H1 (cell line): ENCODE results near the gene MRE11. TPM values are rescaled to one million over a fixed set of nuclear protein-coding genes. Genes with fewer than 3 reads are reported as not detected.

Experiments used
- EP300 ChIP-seq, 2 experiments: IDR thresholded peaks; 1 replicate in 1 of 2; 2 replicates in 1 of 2; pipeline ENCODE4 v1.6.1; 2011 to 2012; ENCODE audit warnings: low read depth in 2 of 2, low read length in 2 of 2, mild to moderate bottlenecking in 2 of 2, borderline replicate concordance in 1 of 2, inconsistent platforms in 1 of 2, moderate library complexity in 1 of 2
- HDAC2 ChIP-seq, 2 experiments: fragments of 300-600 bp in 1 of 2; sonication (generic) in 1 of 2; IDR thresholded peaks; 2 replicates each; pipeline ENCODE4 v1.6.1; 2011 to 2012; ENCODE audit warnings: low read depth in 2 of 2, low read length in 2 of 2, mild to moderate bottlenecking in 2 of 2, moderate library complexity in 2 of 2, borderline replicate concordance in 1 of 2, inconsistent platforms in 1 of 2
- MAFK ChIP-seq: IDR thresholded peaks from 2 replicates; pipeline ENCODE4 v1.6.1; 2012; ENCODE audit warnings: low read depth, mild to moderate bottlenecking, improper control_type of control experiment, low read length
- MAX ChIP-seq: IDR thresholded peaks from 2 replicates; pipeline ENCODE4 v1.6.1; 2012; ENCODE audit warnings: inconsistent platforms
- NRF1 ChIP-seq: IDR thresholded peaks from 2 replicates; pipeline ENCODE4 v1.6.1; 2011; ENCODE audit warnings: mild to moderate bottlenecking, low read depth, low read length, improper control_type of control experiment
- RAD21 ChIP-seq, 2 experiments: IDR thresholded peaks in 1 of 2; conservative IDR thresholded peaks in 1 of 2; 2 replicates each; pipeline ENCODE4 v1.6.1; 2011; ENCODE audit warnings: low read depth in 2 of 2, low read length in 2 of 2, improper control_type of control experiment in 1 of 2, inconsistent platforms in 1 of 2, mild to moderate bottlenecking in 1 of 2, moderate library complexity in 1 of 2
- RNF2 ChIP-seq: fragments of 200-900, 300-1000 bp; sonication (generic); IDR thresholded peaks from 2 replicates; pipeline ENCODE4 v1.7.1; 2016; ENCODE audit warnings: borderline replicate concordance, low read depth, mild to moderate bottlenecking, antibody characterized with exemption, low read length; ENCODE audit not compliant: poor library complexity, severe bottlenecking; ENCODE audit errors: missing control alignments
- SIN3A ChIP-seq, 2 experiments: IDR thresholded peaks in 1 of 2; conservative IDR thresholded peaks in 1 of 2; 2 replicates each; pipeline ENCODE4 v1.6.1; 2011 to 2012; ENCODE audit warnings: low read length in 2 of 2, improper control_type of control experiment in 1 of 2, low read depth in 1 of 2, mild to moderate bottlenecking in 1 of 2
- SIRT6 ChIP-seq: IDR thresholded peaks from one replicate; pipeline ENCODE4 v1.7.1; 2012; ENCODE audit warnings: low read length, inconsistent platforms
- SP1 ChIP-seq: IDR thresholded peaks from 2 replicates; pipeline ENCODE4 v1.6.1; 2011; ENCODE audit warnings: low read depth, low read length
- TAF1 ChIP-seq: IDR thresholded peaks from 2 replicates; pipeline ENCODE4 v1.6.1; 2011; ENCODE audit warnings: mild to moderate bottlenecking, low read depth, low read length
- TBP ChIP-seq: IDR thresholded peaks from 2 replicates; pipeline ENCODE4 v1.6.1; 2011; ENCODE audit warnings: low read depth, low read length, improper control_type of control experiment
- ZNF274 ChIP-seq: IDR thresholded peaks from 2 replicates; pipeline ENCODE4 v1.7.0; 2012; ENCODE audit warnings: low read length, borderline replicate concordance; ENCODE audit errors: extremely low read depth
- polyA plus RNA-seq, 7 experiments: library from polyadenylated mRNA; depleted of rRNA in 3 of 7; stranded (reverse) in 5 of 7; unstranded in 2 of 7; fragments of >200 nt in 5 of 7; fragments of 200-250 nt in 2 of 7; gene quantifications; 1 replicate in 5 of 7; 2 replicates in 1 of 7; 4 replicates in 1 of 7; pipeline versions ENCODE4 v1.2.1 to v1.2.3, GENCODE V29; 2011 to 2013; ENCODE audit warnings: missing spikeins in 2 of 7, mixed read lengths in 2 of 7
- total RNA-seq: library from RNA; stranded (reverse); fragmentation: NEBNext Ultra II Directional; extraction: Animal tissue kit (Norgen Biotek cat#: 25700); gene quantifications from 2 replicates; pipeline ENCODE4 v1.2.1, GENCODE V29; 2021

Gene MRE11
- total and polyA plus RNA-seq, 2 of the 8 experiments (the other 6 are each of a cell fraction or from before 2014, with no cell fraction given): 7.2 to 43.4 TPM

GRCh38 chr11:94511932-94512781 lies 18.5 kb upstream of the MRE11 start, which contains the start of gene C11orf97 (continued):
- TF ChIP-seq RAD21 (IDR thresholded peaks at IDR 0.05 in 1 of 2, conservative IDR thresholded peaks at IDR 0.05 in 1 of 2; ENCODE audit: low read depth in 2 of 2, low read length in 2 of 2) (no peak), HDAC2 (IDR thresholded peaks at IDR 0.05; ENCODE audit: borderline replicate concordance in 1 of 2, low read depth in 2 of 2, low read length in 2 of 2) (peak in 1 of 2 experiments; percentile 89; a peak in 2 of 4 replicates), MAX (peak; percentile 48; the same call in 1 of the 2 replicates), ZNF274 (no peak), NRF1 (no peak), TAF1 (no peak), RNF2 (no peak), MAFK (no peak), SIRT6 (no peak), EP300 (IDR thresholded peaks at IDR 0.05; ENCODE audit: borderline replicate concordance in 1 of 2, low read depth in 2 of 2, low read length in 2 of 2) (0 out of 3 replicates have a peak, but pooled peaks of 1 of the 2 experiments have one; percentile 9), SP1 (no peak), TBP (peak; percentile 55; the same call in 1 of the 2 replicates), SIN3A (conservative IDR thresholded peaks at IDR 0.05 in 1 of 2, IDR thresholded peaks at IDR 0.05 in 1 of 2; ENCODE audit: low read depth in 1 of 2, low read length in 2 of 2) (peak; percentile 97 to 98)
